Measurements from ENCODE around the gene CENPA. TPM values are rescaled to one million over a fixed set of nuclear protein-coding genes. Genes with fewer than 3 reads are reported as not detected.

The CENPA gene
- total and polyA plus RNA-seq, 2 of the 13 experiments (the other 11 are each of a cell fraction or from before 2014, with no cell fraction given) = 28.5 to 38.5 TPM

- TF ChIP-seq RAD21 (CRISPR knock-in tag; IDR thresholded peaks at IDR 0.05) (peak; percentile 93), KDM1A (CRISPR knock-in tag; IDR thresholded peaks at IDR 0.05) (no peak), MEIS1 (CRISPR knock-in tag; IDR thresholded peaks at IDR 0.05; ENCODE audit: borderline replicate concordance) (no peak), KDM3A (CRISPR knock-in tag; IDR thresholded peaks at IDR 0.05; ENCODE audit: low read depth) (no peak), ATM (IDR thresholded peaks at IDR 0.05; ENCODE audit: borderline replicate concordance) (no peak), GZF1 (CRISPR knock-in tag; IDR thresholded peaks at IDR 0.05) (no peak), FOXK1 (CRISPR knock-in tag; IDR thresholded peaks at IDR 0.05; ENCODE audit: borderline replicate concordance, low read depth) (no peak), ZNF547 (CRISPR knock-in tag; IDR thresholded peaks at IDR 0.05) (0 out of 2 replicates have a peak, but pooled peaks have one; percentile 16), TCF12 (IDR thresholded peaks at IDR 0.05) (no peak), TCF12 (CRISPR knock-in tag; IDR thresholded peaks at IDR 0.05) (no peak), ZNF546 (CRISPR knock-in tag; conservative IDR thresholded peaks at IDR 0.05) (no peak), NFATC3 (CRISPR knock-in tag; IDR thresholded peaks at IDR 0.05) (no peak), SPEN (CRISPR knock-in tag; IDR thresholded peaks at IDR 0.05; ENCODE audit: low read depth) (peak; percentile 44; the same call in 1 of the 2 replicates), ZNF589 (CRISPR knock-in tag; conservative IDR thresholded peaks at IDR 0.05) (no peak), PHF20 (CRISPR knock-in tag; IDR thresholded peaks at IDR 0.05) (no peak), TEAD3 (CRISPR knock-in tag; optimal IDR thresholded peaks at IDR 0.05; ENCODE audit: borderline replicate concordance) (peak; percentile 42), ZNF609 (CRISPR knock-in tag; IDR thresholded peaks at IDR 0.05; ENCODE audit: borderline replicate concordance) (no peak), MAFF (IDR thresholded peaks at IDR 0.05; ENCODE audit: low read depth, low read length) (peak; percentile 5; the same call in 1 of the 2 replicates), REL (CRISPR knock-in tag; conservative IDR thresholded peaks at IDR 0.05) (no peak), TRAFD1 (CRISPR knock-in tag; IDR thresholded peaks at IDR 0.05; ENCODE audit: borderline replicate concordance) (no peak), SMC3 (IDR thresholded peaks at IDR 0.05; ENCODE audit: low read length) (peak; percentile 99), ZNF431 (CRISPR knock-in tag; IDR thresholded peaks at IDR 0.05; ENCODE audit: borderline replicate concordance, low read depth) (no peak), ELF3 (CRISPR knock-in tag; IDR thresholded peaks at IDR 0.05) (peak; percentile 13; the same call in 1 of the 2 replicates)
Measured at GRCh38 chr2:26745609-26746327, 40.1 kb upstream of the CENPA start (continued).

Measured in HepG2 (cell line).